Activated CD4-positive, alpha-beta T cell treated with anti-CD3 and anti-CD28 coated beads, Interleukin-2, amount 50 U/mL, for 24 hours (primary cell): ENCODE data around the gene HEPACAM.

Source experiments
- DNase-seq, 2 donors: peaks; one replicate each; pipeline ENCODE4 v3.0.0-alpha.2; 2020; ENCODE audit warnings: low read depth in 1 of 2, low spot score in 1 of 2

The HEPACAM gene

DNA sequence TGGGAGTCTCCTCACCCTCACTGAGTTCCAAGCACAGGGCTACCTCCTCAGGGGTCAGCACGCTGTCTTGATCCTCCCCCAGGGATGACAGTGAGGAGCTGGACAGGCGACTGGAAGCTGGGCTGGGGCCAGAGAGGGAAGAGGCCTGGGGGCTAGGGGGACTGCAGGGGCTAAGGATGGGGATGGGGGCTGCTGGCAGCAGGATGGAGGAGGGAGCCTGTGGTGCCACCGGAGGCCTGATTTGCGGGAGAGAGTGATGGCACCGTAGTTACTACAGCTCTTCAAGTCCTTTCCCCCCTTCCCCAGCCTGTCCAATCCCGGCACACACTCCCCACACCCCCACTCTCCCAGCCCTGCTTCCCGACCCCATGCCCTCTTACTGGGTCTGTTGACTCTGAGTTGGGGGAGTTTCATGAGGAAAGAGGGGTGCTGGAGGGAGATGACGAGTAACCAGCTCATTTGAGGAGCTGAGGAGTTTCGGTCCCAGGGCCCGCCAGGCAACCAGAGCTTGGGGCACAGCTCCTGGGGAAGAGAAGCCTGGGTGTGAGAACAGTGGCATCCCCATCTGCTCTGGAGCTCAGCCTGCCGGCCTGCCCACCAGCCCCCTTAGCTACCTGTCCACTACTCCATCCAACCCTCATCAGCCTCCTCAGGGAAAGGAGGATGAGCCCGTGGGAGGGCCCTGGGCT, 48.7 kb downstream of the HEPACAM start:
- DNase-seq = no peak

GRCh38 chr11:124886476-124886875, 49.4 kb downstream of the HEPACAM start:
- DNase-seq = no peak

DNA sequence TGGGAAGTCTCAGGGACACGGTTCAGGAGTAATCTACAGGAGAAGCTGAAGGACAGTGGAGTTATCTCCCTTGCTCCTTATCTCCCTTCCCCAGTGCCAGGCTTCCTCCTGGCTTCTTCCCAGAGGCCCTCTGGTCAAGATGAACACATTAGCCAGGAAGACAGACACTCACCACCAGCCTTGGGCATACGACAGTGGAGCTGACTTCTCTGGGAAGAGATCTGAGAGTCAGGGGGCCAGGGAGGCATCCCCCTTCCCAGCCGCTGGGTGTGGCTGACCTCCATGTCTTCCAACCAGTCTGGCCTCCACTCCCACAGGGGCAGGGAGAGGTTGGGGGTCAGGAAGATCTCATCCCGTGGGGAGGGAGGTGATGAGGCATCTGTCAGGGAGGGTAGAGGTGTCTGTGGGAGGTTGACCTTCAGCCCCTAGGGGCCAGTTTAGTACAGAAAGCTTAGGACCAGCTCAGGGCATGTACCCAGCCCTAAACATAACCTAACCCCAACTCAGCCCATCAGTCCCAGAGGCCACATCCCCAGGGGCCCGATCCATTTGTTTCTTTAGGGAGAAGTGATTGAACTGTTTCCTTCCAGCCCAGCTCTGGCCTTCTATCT, 50.9 kb downstream of the HEPACAM start:
- DNase-seq = no peak

DNA sequence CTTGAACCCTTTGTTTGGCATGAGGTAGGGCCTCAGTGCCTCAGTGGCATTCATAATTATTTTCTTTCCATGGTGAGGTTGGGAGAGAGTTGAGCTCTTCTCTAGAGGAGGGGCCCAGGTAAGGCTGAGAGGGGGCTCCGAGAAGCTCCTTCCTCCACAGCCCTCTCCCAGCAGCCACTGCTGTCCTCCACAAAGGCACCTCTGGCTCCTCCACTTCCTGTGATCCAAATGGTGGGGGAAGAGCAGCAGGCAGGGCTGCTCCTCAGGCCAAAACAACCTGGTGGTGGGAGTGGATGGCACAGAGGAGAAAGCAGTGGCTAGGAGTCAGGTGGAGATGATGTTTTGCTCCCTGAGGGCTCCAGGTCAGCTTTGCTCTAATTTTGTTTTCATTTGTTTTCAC, 51.5 kb downstream of the HEPACAM start:
- DNase-seq = no peak

GRCh38 chr11:124882339-124883071, 53.3 kb downstream of the HEPACAM start:
- no peak for DNase-seq

- no peak for DNase-seq
These were observed 54.9 kb downstream of the HEPACAM start for GRCh38 chr11:124880958-124881357.

DNA sequence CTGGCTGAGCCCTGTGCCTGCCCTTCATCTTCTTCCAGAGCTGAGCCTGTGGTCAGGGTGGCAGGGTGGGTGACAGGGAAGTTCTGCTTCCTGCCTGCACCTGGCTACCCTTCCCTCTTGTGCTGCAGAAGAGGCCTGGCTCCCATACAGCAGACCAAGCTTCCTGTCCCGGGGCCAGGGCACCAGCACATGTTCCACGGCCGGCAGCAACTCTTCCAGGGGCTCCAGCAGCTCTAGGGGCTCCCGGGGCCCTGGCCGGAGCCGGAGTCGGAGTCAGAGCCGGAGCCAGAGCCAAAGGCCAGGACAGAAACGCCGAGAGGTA, 55.6 kb downstream of the HEPACAM start:
- no peak for DNase-seq

- DNase-seq = no peak
These were observed 56.2 kb downstream of the HEPACAM start for GRCh38 chr11:124879493-124880289.

DNA sequence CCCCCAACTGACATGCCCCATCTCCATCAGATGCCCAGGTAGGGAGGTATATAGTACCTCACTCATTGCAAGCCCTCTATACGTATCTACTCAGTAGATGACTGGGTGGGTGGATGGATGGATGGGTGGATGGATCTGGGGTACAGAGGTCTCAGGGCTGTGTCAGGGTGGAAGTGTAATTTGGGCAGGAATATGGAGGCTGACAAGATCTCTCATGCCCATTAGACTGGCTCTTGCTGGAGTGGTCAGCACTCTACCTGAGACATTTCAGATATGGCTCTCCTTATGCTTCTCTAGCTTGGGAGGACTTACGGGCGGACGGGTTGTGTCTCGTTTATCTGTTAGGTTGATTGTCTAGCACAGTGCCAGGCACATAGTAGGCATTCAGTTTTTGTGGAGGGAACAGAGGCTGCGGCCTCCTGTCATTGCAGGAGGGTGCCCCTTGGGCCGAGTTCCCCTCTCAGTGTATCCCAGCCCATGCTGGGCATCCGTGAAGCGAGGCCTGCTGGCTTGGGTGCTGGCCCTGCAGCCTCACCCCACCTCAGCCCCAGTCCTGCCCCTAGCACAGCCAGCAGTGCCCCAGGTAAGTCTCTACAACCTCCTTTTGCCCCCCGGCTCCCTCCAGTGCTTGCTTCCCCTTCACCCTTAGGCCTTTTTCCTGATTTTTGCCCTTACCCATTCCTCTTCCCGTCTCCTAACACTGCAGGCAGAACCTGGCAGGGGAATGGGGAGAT, 56.9 kb downstream of the HEPACAM start:
- DNase-seq = no peak

GRCh38 chr11:124877910-124878758, 57.7 kb downstream of the HEPACAM start:
- no peak for DNase-seq

DNA sequence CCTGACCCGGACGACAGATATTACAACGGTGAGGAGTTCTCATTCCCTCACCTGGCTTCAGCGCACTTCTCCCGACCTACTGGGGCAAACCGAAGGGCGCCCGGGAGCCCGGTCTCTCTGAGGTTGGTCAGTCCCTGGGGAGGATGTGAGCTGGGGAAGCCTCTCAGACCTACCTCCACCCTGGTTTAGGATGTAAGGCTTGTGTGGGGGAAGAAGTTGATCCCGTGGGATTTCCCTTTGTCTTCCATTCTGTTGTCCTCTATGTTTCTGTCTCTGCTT, 58.3 kb downstream of the HEPACAM start:
- no peak for DNase-seq

GRCh38 chr11:124876818-124877630, 58.8 kb downstream of the HEPACAM start:
- DNase-seq = no peak

- peak; percentile 65 to 71 for DNase-seq
These were observed 59.7 kb downstream of the HEPACAM start for GRCh38 chr11:124875943-124876817.

- no peak for DNase-seq
These were observed 60.4 kb downstream of the HEPACAM start for GRCh38 chr11:124875401-124875800.

DNA sequence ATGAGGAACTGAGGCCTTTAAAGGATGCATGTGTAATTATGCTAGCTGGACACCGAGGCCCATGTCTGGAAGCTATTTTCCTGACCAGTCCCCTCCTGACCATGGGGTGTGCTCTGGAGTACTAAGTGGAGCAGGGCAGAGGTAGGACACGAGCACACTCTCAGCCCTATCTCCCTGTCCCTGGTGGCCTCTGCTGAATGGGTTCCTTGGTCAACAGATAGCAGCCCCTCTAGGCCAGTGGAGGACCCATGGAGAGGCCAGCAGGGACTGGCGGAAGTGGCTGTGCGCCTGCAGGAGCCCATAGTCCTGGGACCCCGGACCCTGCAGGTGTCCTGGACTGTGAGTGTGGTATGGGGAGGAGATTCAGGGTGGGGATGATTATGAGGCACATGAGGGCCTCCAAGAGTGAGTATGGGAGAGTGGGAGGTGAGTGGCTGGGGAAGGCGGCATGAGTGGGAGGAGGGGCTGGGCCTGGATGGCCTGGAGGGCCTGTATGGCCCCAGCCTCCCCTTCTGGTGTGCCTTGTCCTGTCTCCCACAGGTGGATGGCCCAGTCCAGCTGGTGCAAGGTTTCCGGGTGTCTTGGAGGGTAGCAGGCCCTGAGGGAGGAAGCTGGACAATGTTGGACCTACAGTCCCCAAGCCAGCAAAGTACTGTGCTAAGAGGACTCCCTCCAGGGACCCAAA, 61.1 kb downstream of the HEPACAM start:
- DNase-seq = no peak

GRCh38 chr11:124873951-124874350, 61.9 kb downstream of the HEPACAM start:
- no peak for DNase-seq

DNA sequence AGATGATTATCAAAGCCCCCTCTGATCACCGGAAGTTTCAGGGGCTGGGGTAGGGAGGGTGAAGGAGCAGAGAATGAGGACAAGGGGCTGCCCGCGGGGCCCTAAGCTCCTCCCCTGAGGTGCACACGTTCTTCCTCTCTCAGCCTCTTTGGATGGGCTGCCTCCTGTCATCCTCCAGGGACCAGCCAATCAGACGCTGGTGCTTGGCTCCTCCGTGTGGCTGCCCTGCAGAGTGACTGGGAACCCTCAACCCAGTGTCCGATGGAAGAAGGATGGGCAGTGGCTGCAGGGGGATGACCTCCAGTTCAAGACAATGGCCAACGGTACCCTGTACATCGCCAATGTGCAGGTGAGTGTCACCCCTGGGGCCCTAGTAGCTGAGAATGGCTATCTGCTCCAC, 63.1 kb downstream of the HEPACAM start:
- no peak for DNase-seq

DNA sequence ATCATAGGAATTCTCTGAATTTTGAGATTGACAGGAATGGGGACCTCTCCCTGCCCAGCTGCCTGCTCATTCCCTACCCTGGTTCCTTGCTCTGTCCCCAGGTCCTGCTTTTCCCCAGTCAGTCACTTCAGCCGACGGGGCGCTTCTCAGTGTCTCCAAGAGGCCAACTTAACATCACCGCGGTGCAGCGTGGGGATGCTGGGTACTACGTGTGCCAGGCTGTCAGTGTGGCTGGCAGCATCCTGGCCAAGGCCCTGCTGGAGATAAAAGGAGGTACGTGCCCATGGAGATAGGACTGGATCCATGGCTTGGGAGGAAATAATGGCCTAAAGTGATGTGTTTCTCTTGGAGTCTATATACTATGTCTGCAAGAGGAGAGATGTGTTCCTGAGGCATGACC, 63.6 kb downstream of the HEPACAM start:
- no peak for DNase-seq
